ENCODE measurements around the gene NUBPL.

DNA sequence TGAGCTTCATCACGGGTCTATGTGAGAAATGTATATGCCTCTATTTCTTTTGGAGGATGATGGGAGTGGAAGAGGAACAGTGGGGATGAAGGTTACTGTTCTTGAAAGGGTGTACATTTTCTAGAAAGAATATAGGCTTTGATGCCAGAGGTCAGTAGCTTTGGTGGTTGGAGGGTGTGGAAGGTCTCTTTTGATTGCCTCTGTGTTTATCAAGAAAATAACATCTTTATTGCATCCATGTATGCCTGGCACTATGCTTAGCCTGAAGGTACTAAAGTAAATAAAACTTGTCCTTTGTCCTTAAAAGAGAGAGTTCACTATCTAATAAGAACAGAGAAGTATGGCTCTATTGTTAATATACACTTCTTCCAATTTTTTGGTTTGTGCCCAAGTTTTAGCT, 201.8 kb downstream of the NUBPL start:
- TF ChIP-seq, protein P1, sequence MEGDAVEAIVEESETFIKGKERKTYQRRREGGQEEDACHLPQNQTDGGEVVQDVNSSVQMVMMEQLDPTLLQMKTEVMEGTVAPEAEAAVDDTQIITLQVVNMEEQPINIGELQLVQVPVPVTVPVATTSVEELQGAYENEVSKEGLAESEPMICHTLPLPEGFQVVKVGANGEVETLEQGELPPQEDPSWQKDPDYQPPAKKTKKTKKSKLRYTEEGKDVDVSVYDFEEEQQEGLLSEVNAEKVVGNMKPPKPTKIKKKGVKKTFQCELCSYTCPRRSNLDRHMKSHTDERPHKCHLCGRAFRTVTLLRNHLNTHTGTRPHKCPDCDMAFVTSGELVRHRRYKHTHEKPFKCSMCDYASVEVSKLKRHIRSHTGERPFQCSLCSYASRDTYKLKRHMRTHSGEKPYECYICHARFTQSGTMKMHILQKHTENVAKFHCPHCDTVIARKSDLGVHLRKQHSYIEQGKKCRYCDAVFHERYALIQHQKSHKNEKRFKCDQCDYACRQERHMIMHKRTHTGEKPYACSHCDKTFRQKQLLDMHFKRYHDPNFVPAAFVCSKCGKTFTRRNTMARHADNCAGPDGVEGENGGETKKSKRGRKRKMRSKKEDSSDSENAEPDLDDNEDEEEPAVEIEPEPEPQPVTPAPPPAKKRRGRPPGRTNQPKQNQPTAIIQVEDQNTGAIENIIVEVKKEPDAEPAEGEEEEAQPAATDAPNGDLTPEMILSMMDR (IDR thresholded peaks at IDR 0.05) = no peak
- TF ChIP-seq FOXS1 (CRISPR knock-in tag; IDR thresholded peaks at IDR 0.05) (no peak), EP300 (IDR thresholded peaks at IDR 0.05) (no peak)

Measured in A549 (cell line).